ENCODE measurements around the gene MBNL1.

The MBNL1 gene

GRCh38 chr3:152251916-152252315 is 16.8 kb upstream of the MBNL1 start:
- peak; percentile 75 for TF ChIP-seq ZNF366 (tag by site-specific recombination; conservative IDR thresholded peaks at IDR 0.05)
- no peak for TF ChIP-seq ZNF239 (tag by site-specific recombination; IDR thresholded peaks at IDR 0.05)
- no peak for TF ChIP-seq ZBTB11 (tag by site-specific recombination; conservative IDR thresholded peaks at IDR 0.05; ENCODE audit: low read depth)
- Histone ChIP-seq H3K9me3 (ENCODE audit: control insufficient read depth, insufficient read depth, low read depth, low read length) (no peaks in the 10 kb centered on the region), H3K4me1 (ENCODE audit: control insufficient read depth, insufficient read depth, low read length) (no peaks in the 10 kb centered on the region), H3K4me3 (ENCODE audit: low read depth, low read length) (no peak overlapping the region), H3K27ac (ENCODE audit: extremely low read depth, low read depth, low read length) (no peak overlapping the region), H3K36me3 (ENCODE audit: control insufficient read depth in 2 of 2, insufficient read depth in 1 of 2, low read length in 2 of 2) (no peaks in the 10 kb centered on the region)
- ChIA-PET POLR2A (no interaction called here), CTCF (no interaction called here)

GRCh38 chr3:152252755-152253154 is 16.0 kb upstream of the MBNL1 start:
- POLR2A ChIA-PET, result no interaction called here
- TF ChIP-seq ZNF529 (tag by site-specific recombination; IDR thresholded peaks at IDR 0.05; ENCODE audit: insufficient replicate concordance), result no peak
- no peak for TF ChIP-seq ZNF280D (tag by site-specific recombination; IDR thresholded peaks at IDR 0.05)
- no peak for TF ChIP-seq ZNF560 (tag by site-specific recombination; IDR thresholded peaks at IDR 0.05; ENCODE audit: borderline replicate concordance)
- TF ChIP-seq ZNF214 (tag by site-specific recombination; IDR thresholded peaks at IDR 0.05; ENCODE audit: borderline replicate concordance), result no peak
- TF ChIP-seq ZNF473 (tag by site-specific recombination; IDR thresholded peaks at IDR 0.05), result no peak
- no peak for TF ChIP-seq GLIS1 (tag by site-specific recombination; IDR thresholded peaks at IDR 0.05)
- TF ChIP-seq ZNF350 (tag by site-specific recombination; IDR thresholded peaks at IDR 0.05), result no peak
- TF ChIP-seq SP3 (tag by site-specific recombination; IDR thresholded peaks at IDR 0.05), result no peak
- no peak for TF ChIP-seq ZFP3 (tag by site-specific recombination; IDR thresholded peaks at IDR 0.05; ENCODE audit: low read depth)
- no peak for TF ChIP-seq KLF17 (tag by site-specific recombination; IDR thresholded peaks at IDR 0.05)
- TF ChIP-seq ZNF391 (tag by site-specific recombination; IDR thresholded peaks at IDR 0.05; ENCODE audit: borderline replicate concordance, low read depth), result no peak
- TF ChIP-seq ZNF354C (tag by site-specific recombination; IDR thresholded peaks at IDR 0.05; ENCODE audit: borderline replicate concordance, low read depth), result no peak
- no peak for TF ChIP-seq ZNF658 (tag by site-specific recombination; IDR thresholded peaks at IDR 0.05)
- no peak for TF ChIP-seq OVOL3 (tag by site-specific recombination; IDR thresholded peaks at IDR 0.05)
- no peak for TF ChIP-seq ZNF785 (tag by site-specific recombination; IDR thresholded peaks at IDR 0.05)
- TF ChIP-seq OSR2 (tag by site-specific recombination; IDR thresholded peaks at IDR 0.05), result no peak
- TF ChIP-seq ZNF184 (tag by site-specific recombination; IDR thresholded peaks at IDR 0.05), result no peak
- no peak for TF ChIP-seq ZBTB48 (tag by site-specific recombination; IDR thresholded peaks at IDR 0.05)
- no peak for TF ChIP-seq ZXDB (tag by site-specific recombination; IDR thresholded peaks at IDR 0.05)
- TF ChIP-seq ZNF416 (tag by site-specific recombination; IDR thresholded peaks at IDR 0.05), result no peak
- Histone ChIP-seq H3K36me3 (ENCODE audit: control insufficient read depth in 2 of 2, insufficient read depth in 1 of 2, low read length in 2 of 2) (no peaks in the 10 kb centered on the region), H3K4me1 (ENCODE audit: control insufficient read depth, insufficient read depth, low read length) (no peaks in the 10 kb centered on the region), H3K9me3 (ENCODE audit: control insufficient read depth, insufficient read depth, low read depth, low read length) (no peaks in the 10 kb centered on the region), H3K4me3 (ENCODE audit: low read depth, low read length) (no peak overlapping the region), H3K27ac (ENCODE audit: extremely low read depth, low read depth, low read length) (no peak overlapping the region)
- CTCF ChIA-PET, result no interaction called here

Data from HEK293 (cell line).